ENCODE results near the gene AUTS2.

DNA sequence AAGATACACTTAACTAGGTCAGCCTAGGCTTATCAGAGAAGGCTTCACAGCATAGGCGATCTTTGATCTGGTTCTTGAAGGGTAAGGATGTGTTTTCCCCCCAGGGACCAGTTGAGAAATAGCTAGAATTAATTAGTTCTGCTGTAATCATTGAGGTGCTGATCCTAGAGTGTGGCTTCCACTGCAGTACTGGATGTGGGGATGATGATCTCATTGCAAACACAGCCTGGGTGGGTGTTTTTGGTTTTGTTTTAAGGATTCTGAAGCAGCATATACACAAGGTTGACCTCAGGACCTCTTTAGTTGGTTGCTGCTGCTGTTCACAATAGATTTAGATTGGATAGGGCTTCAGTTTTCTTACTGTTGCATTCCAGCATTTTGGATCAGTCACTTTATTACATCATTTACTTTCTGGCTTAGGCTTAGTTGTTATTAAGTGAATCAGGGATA lies 159.7 kb downstream of the AUTS2 start:
- TF ChIP-seq POLR2A (IDR thresholded peaks at IDR 0.05; ENCODE audit: low read depth, low read length), result no peak
- no peak for TF ChIP-seq POLR2AphosphoS5 (IDR thresholded peaks at IDR 0.05; ENCODE audit: low read depth, low read length)
- TF ChIP-seq TAF1 (IDR thresholded peaks at IDR 0.05; ENCODE audit: borderline replicate concordance, low read depth, low read length), result no peak
